GM12875 (cell line): ENCODE data around the gene GSTM2.
A peak's percentile ranks its signal among the peaks of the same experiment; 100 is the strongest.
"Not testable (repeated sequence)": the region's sequence is repeated elsewhere in the genome, so short reads cannot be mapped to it uniquely, and the experiment has no call there.

Experiments
- H3K4me3 ChIP-seq: one replicate; pipeline ENCODE4 v1.5.1; 2011; ENCODE audit warnings: low read depth, low read length, control low read depth
- CTCF ChIP-seq: IDR thresholded peaks from 2 replicates; pipeline ENCODE4 v1.5.1; 2011; ENCODE audit warnings: low read depth, mild to moderate bottlenecking, control low read depth, inconsistent platforms, low read length, moderate library complexity, borderline replicate concordance; ENCODE audit not compliant: insufficient read depth

GSTM2 gene

GRCh38 chr1:109687109-109687508 lies 19.3 kb downstream of the GSTM2 start:
- peak overlapping the region; percentile 60 for H3K4me3 ChIP-seq

GRCh38 chr1:109687641-109688499 lies 20.0 kb downstream of the GSTM2 start, which contains the start of gene GSTM1:
Gene GSTM1 (plus strand): TSS chr1:109687817. CDS start chr1:109687874, 57 bp downstream.
- peak; percentile 40 for TF ChIP-seq CTCF
- H3K4me3 ChIP-seq: peak within 1 kb of the TSS; percentile 60

GRCh38 chr1:109689844-109690405 lies 22.1 kb downstream of the GSTM2 start:
- no peak for TF ChIP-seq CTCF
- no peak overlapping the region for H3K4me3 ChIP-seq

GRCh38 chr1:109691759-109692158 lies 23.9 kb downstream of the GSTM2 start:
- H3K4me3 ChIP-seq: no peak overlapping the region
- no peak for TF ChIP-seq CTCF

GRCh38 chr1:109694400-109694799 lies 26.5 kb downstream of the GSTM2 start:
- H3K4me3 ChIP-seq: not testable (repeated sequence)

- not testable (repeated sequence) for H3K4me3 ChIP-seq
These were observed 27.3 kb downstream of the GSTM2 start for GRCh38 chr1:109695138-109695537.

- no peak overlapping the region for H3K4me3 ChIP-seq
- TF ChIP-seq CTCF: no peak
These were observed 29.2 kb downstream of the GSTM2 start for GRCh38 chr1:109697066-109697465.

- H3K4me3 ChIP-seq: not testable (repeated sequence)
These were observed 30.0 kb downstream of the GSTM2 start for GRCh38 chr1:109697861-109698260.

- not testable (repeated sequence) for H3K4me3 ChIP-seq
These were observed 35.1 kb downstream of the GSTM2 start for GRCh38 chr1:109702940-109703339.

GRCh38 chr1:109704173-109704572 lies 36.3 kb downstream of the GSTM2 start:
- no peak overlapping the region for H3K4me3 ChIP-seq
- TF ChIP-seq CTCF: no peak
